ENCODE measurements around the gene ATP6V0D1.

DNA sequence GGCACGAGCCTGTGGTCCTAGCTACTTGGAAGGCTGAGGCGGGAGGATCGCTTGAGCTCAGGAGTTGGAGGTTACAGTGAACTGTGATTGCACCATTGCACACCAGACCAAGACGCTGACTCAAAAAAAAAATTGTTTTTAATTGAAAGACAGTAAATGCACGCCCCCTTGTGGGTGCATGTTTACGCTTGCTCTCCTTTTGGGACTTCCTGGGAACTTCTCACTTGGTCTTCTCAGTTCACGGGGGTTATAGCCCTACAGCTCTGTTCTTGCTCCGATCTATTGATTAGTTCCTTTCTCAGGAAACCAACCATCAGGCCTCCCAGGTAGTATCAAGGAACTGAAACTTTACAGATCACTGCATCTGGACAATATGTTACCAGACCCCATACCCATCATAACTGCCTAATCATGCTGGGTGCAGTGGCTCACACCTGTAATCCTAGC is 33.4 kb upstream of the ATP6V0D1 start:
- TF ChIP-seq, protein P1, sequence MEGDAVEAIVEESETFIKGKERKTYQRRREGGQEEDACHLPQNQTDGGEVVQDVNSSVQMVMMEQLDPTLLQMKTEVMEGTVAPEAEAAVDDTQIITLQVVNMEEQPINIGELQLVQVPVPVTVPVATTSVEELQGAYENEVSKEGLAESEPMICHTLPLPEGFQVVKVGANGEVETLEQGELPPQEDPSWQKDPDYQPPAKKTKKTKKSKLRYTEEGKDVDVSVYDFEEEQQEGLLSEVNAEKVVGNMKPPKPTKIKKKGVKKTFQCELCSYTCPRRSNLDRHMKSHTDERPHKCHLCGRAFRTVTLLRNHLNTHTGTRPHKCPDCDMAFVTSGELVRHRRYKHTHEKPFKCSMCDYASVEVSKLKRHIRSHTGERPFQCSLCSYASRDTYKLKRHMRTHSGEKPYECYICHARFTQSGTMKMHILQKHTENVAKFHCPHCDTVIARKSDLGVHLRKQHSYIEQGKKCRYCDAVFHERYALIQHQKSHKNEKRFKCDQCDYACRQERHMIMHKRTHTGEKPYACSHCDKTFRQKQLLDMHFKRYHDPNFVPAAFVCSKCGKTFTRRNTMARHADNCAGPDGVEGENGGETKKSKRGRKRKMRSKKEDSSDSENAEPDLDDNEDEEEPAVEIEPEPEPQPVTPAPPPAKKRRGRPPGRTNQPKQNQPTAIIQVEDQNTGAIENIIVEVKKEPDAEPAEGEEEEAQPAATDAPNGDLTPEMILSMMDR (IDR thresholded peaks at IDR 0.05): peak; percentile 56 to 74 (median 60)
- TF ChIP-seq POLR2A (IDR thresholded peaks at IDR 0.05) (no peak), POLR2AphosphoS5 (IDR thresholded peaks at IDR 0.05) (no peak)

All from upper lobe of left lung (tissue), 4 donors.